ENCODE measurements around the gene PSTK. TPM values are rescaled to one million over a fixed set of nuclear protein-coding genes. Genes with fewer than 3 reads are reported as not detected.

PSTK gene
- total and polyA plus RNA-seq, 2 of the 13 experiments (the other 11 are each of a cell fraction or from before 2014, with no cell fraction given), result 8.2 to 9.3 TPM

GRCh38 chr10:123009105-123009820 lies 29.1 kb downstream of the PSTK start (continued):
- TF ChIP-seq XBP1 (CRISPR knock-in tag; IDR thresholded peaks at IDR 0.05), result peak; percentile 73; the same call in 1 of the 2 replicates
- no peak for TF ChIP-seq ZNF550 (CRISPR knock-in tag; IDR thresholded peaks at IDR 0.05; ENCODE audit: borderline replicate concordance)
- TF ChIP-seq ZFY (CRISPR knock-in tag; IDR thresholded peaks at IDR 0.05), result peak; percentile 18
- no peak for TF ChIP-seq RBM39 (IDR thresholded peaks at IDR 0.05; ENCODE audit: low read depth, low read length, poor library complexity, severe bottlenecking)
- no peak for TF ChIP-seq ZNF225 (CRISPR knock-in tag; IDR thresholded peaks at IDR 0.05)
- TF ChIP-seq ZBTB7B (CRISPR knock-in tag; IDR thresholded peaks at IDR 0.05), result peak; percentile 12; the same call in 1 of the 2 replicates
- TF ChIP-seq ZNF543 (CRISPR knock-in tag; IDR thresholded peaks at IDR 0.05), result no peak
- no peak for TF ChIP-seq TFAP4 (IDR thresholded peaks at IDR 0.05; ENCODE audit: borderline replicate concordance, low read depth)
- no peak for TF ChIP-seq ZNF788 (CRISPR knock-in tag; IDR thresholded peaks at IDR 0.05; ENCODE audit: borderline replicate concordance)
- no peak for TF ChIP-seq NR2C2 (CRISPR knock-in tag; IDR thresholded peaks at IDR 0.05; ENCODE audit: borderline replicate concordance)
- no peak for TF ChIP-seq ZNF326 (CRISPR knock-in tag; IDR thresholded peaks at IDR 0.05; ENCODE audit: borderline replicate concordance)
- TF ChIP-seq ZNF740 (CRISPR knock-in tag; IDR thresholded peaks at IDR 0.05), result 0 out of 2 replicates have a peak, but pooled peaks have one; percentile 4
- peak; percentile 31; the same call in 1 of the 2 replicates for TF ChIP-seq ZNF605 (CRISPR knock-in tag; IDR thresholded peaks at IDR 0.05)
- TF ChIP-seq JUND (CRISPR knock-in tag; IDR thresholded peaks at IDR 0.05), result no peak
- TF ChIP-seq POLR2A (IDR thresholded peaks at IDR 0.05; ENCODE audit: insufficient read depth in 1 of 2, low read depth in 2 of 2, low read length in 2 of 2), result no peak
- TF ChIP-seq, protein P1, sequence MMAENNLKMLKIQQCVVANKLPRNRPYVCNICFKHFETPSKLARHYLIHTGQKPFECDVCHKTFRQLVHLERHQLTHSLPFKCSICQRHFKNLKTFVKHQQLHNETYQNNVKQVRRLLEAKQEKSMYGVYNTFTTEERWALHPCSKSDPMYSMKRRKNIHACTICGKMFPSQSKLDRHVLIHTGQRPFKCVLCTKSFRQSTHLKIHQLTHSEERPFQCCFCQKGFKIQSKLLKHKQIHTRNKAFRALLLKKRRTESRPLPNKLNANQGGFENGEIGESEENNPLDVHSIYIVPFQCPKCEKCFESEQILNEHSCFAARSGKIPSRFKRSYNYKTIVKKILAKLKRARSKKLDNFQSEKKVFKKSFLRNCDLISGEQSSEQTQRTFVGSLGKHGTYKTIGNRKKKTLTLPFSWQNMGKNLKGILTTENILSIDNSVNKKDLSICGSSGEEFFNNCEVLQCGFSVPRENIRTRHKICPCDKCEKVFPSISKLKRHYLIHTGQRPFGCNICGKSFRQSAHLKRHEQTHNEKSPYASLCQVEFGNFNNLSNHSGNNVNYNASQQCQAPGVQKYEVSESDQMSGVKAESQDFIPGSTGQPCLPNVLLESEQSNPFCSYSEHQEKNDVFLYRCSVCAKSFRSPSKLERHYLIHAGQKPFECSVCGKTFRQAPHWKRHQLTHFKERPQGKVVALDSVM (CRISPR knock-in tag; IDR thresholded peaks at IDR 0.05), result 0 out of 2 replicates have a peak, but pooled peaks have one; percentile 32
- peak; percentile 17 for TF ChIP-seq SRSF1 (optimal IDR thresholded peaks at IDR 0.05; ENCODE audit: low read depth, low read length)
- TF ChIP-seq SNRNP70 (IDR thresholded peaks at IDR 0.05; ENCODE audit: low read depth, low read length), result no peak
- TF ChIP-seq MAF1 (CRISPR knock-in tag; IDR thresholded peaks at IDR 0.05; ENCODE audit: borderline replicate concordance), result peak; percentile 75; the same call in 1 of the 2 replicates
- no peak for TF ChIP-seq PRDM4 (CRISPR knock-in tag; IDR thresholded peaks at IDR 0.05; ENCODE audit: borderline replicate concordance)
- no peak for TF ChIP-seq ZNF207 (IDR thresholded peaks at IDR 0.05; ENCODE audit: borderline replicate concordance)
- no peak for TF ChIP-seq PHF20 (CRISPR knock-in tag; IDR thresholded peaks at IDR 0.05)
- TF ChIP-seq, protein P2, sequence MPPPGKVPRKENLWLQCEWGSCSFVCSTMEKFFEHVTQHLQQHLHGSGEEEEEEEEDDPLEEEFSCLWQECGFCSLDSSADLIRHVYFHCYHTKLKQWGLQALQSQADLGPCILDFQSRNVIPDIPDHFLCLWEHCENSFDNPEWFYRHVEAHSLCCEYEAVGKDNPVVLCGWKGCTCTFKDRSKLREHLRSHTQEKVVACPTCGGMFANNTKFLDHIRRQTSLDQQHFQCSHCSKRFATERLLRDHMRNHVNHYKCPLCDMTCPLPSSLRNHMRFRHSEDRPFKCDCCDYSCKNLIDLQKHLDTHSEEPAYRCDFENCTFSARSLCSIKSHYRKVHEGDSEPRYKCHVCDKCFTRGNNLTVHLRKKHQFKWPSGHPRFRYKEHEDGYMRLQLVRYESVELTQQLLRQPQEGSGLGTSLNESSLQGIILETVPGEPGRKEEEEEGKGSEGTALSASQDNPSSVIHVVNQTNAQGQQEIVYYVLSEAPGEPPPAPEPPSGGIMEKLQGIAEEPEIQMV (CRISPR knock-in tag; IDR thresholded peaks at IDR 0.05; ENCODE audit: low read depth), result no peak
